HG03439 (cell line): Measurements from ENCODE around the gene RALA.
"Not testable (repeated sequence)": the region's sequence is repeated elsewhere in the genome, so short reads cannot be mapped to it uniquely, and the experiment has no call there.

Experiments used
- ATAC-seq: cut with Tn5 transposase; IDR thresholded peaks from one replicate; pipeline ENCODE4 v1.9.1; 2021; ENCODE audit warnings: mild to moderate bottlenecking, moderate library complexity; ENCODE audit not compliant: unreplicated experiment

Gene RALA

DNA sequence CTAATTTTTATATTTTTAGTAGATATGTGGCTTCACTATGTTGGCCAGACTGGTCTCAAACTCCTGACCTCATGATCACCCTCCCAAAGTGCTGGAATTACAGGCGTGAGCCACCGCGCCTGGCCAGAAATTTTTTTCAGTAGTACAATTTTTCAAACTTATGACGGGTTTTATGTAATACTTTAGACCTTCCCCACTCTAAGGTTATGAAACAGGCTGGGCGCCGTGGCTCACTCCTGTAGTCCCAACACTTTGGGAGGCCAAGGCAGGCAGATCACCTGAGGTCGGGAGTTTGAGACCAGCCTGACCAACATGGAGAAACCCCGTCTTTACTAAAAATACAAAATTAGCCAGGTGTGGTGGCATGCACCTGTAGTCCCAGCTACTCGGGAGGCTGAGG is 56.5 kb downstream of the RALA start:
- not testable (repeated sequence) for ATAC-seq

GRCh38 chr7:39681887-39682441 is 58.6 kb downstream of the RALA start:
- no peak for ATAC-seq

DNA sequence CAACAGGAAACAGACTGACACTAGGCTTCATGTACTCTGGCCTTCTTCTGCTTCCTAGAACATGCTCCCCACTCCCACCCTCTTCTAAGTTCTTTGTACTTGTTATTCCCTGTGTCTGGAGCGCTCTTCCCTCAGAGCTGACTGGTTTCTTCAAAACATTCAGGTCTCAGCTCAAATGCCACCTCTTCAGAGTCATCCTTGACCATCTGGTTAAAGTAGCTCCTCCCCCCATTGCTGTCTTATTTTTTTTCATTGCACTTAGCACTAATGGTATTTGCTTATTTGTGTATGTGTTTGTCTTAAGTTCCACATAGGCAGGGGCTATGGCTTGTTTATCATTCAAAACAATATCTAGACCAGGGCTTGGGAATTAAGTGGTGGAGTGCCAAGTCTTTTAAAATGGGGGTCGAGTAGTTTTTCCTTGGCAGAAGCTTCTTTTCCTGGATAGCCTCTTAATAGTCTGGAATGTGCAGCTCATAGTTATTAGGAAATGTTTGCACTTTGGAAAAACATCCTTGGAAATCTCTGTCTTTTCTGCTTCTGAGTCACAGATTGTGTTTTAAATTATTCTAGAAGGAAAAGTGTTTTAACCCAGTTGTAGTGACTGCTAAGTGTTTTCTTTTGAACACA is 60.0 kb downstream of the RALA start:
- ATAC-seq, result no peak

GRCh38 chr7:39686261-39686924 is 63.0 kb downstream of the RALA start:
- ATAC-seq, result peak; percentile 69

DNA sequence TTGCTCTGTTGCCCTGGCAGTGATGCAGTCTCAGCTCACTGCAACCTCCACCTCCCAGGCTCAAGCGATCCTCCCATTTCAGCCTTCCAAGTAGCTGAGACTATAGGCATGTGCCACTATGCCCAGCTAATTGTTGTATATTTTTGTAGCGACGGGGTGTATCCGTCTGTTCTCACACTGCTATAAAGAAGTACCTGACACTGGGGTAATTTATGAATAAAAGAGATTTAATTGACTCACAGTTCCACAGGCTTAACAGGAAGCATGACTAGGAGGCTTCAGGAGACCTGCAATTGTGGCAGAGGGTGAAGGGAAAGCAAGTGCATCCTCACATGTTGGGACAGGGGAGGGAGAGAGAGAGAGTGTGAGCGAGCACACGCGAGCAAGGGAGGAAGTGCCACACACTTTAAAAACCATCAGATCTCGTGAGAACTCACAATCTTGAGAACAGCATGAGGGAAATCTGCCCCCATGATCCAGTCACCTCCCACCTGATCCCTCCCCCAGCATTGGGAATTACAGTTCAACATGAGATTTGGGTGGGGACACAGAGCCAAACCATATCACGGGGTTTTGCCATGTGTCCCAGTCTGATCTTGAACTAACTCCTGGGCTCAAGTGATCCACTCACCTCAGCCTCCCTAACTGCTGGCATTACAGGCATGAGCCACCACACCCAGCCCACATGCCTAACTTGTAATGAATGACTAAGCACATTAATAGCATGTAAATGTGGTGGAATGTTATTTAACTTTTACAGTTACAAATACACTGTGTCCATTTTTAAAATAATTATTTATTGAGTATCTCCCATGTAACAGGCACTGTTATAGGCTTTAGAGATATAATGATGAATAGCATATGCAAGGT is 65.5 kb downstream of the RALA start:
- no peak for ATAC-seq

- ATAC-seq, result no peak
These were observed 68.4 kb downstream of the RALA start for GRCh38 chr7:39691821-39692220.

DNA sequence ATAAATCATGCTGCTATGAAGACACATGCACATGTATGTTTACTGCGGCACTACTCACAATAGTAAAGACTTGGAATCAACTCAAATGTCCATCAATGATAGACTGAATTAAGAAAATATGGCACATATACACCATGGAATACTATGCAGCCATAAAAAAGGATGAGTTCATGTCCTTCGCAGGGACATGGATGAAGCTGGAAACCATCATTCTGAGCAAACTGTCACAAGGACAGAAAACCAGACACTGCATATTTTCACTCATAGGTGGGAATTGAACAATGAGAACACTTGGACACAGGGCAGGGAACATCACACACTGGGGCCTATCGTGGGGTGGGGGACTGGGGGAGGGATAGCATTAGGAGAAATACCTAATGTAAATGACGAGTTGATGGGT is 69.7 kb downstream of the RALA start:
- ATAC-seq, result not testable (repeated sequence)

DNA sequence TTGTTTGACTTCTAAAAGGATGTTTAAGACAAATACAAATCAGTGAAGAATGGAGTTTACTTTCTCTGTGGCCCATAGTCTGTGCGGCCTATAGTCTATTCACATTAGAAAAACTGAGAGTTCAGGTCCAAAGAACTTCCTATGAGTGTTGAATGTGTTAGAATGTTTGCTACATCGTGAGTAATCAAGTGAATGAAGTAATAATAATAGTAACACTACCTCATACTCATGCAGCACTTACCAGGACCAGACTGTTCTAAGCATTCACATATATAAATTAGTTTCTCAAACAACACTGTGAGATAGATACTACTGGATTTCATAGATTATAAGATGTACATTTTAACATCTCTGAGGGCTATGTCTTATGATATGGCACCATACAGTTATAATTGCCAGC is 70.4 kb downstream of the RALA start:
- ATAC-seq, result no peak

- no peak for ATAC-seq
These were observed 72.6 kb downstream of the RALA start for GRCh38 chr7:39695852-39696586.

- ATAC-seq, result no peak
These were observed 73.3 kb downstream of the RALA start for GRCh38 chr7:39696631-39697030.

DNA sequence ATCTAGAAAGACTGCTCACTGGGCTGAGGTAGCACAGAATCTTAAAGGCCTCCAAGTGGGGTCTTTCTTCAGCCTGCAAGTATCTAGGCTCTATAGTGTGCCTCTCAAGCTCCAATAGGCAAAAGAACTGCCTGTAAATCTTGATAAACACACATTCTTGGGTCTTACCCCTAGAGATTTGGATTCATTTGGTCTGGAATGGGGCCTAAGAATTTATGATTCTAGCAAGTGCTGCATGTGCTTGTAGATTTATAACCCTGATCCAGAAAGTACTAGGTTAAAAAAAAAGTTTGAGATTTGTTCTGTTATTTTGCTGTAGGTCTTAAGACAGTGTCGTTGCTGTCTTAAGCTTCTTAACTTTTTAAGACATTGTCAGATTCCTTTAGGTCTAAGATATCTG is 74.1 kb downstream of the RALA start:
- ATAC-seq, result no peak

- ATAC-seq, result no peak
These were observed 76.8 kb downstream of the RALA start for GRCh38 chr7:39700165-39700564.

DNA sequence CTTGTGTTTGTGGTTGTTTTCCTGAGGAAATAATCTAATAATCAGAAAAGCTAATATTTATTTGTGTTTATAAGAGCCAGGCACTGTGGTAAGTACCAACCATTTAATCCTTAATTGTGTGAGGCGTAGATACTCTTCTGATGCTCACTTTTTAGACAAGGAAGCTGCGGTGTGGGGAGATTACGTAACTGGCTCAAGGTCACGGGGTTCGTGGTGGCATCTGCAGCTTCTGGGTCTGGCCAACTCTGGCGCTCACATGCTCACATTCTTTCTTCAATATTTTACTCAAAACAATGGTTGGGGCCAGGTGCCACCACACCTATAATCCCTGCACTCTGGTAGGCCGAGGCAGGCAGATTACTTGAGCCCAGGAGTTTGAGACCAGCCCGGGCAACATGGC is 77.6 kb downstream of the RALA start:
- ATAC-seq, result no peak

DNA sequence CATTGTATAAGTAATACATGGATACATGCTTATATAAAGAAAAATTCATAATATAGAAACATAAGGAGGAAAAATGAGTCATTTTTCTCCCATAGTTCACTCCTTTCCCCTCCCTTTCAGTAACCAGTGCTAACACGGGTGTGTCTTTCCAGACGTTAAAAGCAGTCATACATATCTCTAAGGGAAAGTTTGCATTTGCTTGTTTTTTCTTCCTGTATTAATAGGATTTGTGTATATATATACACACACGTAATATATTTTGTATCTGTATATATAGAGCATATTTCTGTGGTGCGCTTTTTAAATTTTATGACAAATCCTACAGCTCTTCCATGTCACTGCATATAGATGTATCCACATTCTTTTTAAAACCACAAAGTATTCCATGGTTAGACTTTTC is 78.8 kb downstream of the RALA start:
- no peak for ATAC-seq

DNA sequence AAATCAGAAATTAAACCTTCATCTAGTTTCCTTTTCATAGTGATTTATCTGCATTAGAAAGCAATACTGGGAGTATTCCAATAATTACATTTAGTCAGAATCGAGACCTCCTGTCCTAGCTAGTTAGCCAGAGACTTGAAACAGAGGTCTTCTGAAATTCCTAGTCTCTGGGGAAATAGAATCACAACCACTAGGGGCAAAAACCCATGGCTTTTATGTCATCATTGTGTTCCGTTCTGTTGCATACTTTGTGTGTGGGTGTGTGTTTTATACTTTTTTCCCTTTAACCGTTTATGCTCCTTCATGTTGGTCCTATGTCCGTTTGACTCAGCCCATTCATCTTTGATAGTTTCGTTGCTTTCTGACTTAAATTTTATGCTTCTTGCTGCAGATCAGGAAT is 79.8 kb downstream of the RALA start:
- no peak for ATAC-seq

- no peak for ATAC-seq
These were observed 85.7 kb downstream of the RALA start for GRCh38 chr7:39709029-39709428.

GRCh38 chr7:39709768-39710311 is 86.5 kb downstream of the RALA start:
- no peak for ATAC-seq

DNA sequence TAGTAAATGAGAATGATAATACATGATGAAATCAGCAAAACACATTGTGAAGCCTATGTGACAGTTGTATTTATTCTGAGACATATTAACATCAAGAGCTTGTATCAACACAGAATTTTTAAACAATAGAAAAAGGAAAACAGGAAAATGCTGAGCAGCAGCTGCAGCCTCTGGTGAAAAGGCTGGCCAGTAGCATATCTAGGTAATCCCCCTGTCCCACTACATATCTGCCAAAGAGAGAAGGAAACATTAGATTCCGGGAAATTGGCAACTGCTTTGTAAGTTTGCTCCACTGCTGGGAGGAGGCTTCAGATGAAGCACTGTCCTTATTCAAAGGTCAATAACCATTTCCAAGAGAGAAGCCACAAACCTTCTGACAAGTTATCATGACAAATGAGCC is 89.4 kb downstream of the RALA start:
- ATAC-seq, result no peak

- no peak for ATAC-seq
These were observed 91.2 kb downstream of the RALA start for GRCh38 chr7:39714447-39715091.

- no peak for ATAC-seq
These were observed 97.2 kb downstream of the RALA start for GRCh38 chr7:39720586-39720985.
